Stimulated activated CD4-positive, alpha-beta T cell treated with anti-CD3 and anti-CD28 coated beads, Interleukin-1b, Interleukin-23, amount 100 ng/mL, for 24 hours (primary cell): ENCODE results near the gene CELF4.

Experiments
- DNase-seq, 4 experiments: peaks; one replicate each; pipeline ENCODE4 v3.0.0-alpha.2; 2020; ENCODE audit warnings: low read depth in 4 of 4, low spot score in 1 of 4

Gene CELF4

DNA sequence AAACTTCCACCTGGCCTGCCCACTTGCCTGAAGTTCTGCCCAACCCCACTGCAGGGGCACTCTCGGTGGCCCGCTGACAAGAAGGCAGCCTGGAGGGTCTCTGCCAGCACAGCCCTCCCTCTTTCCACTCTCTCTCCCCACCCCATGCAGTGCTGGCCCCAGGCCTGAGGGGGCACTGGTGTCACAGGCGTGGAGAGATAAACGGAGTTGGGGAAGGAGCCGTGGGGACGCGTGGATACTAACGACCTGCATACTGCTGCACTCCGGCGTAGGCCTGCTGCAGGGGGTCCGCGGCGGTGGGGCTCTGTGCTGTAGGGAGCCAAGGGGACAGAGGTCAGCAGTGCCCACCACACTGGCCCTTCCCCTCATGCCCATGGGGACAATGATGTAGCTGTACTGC lies 299.3 kb downstream of the CELF4 start:
- DNase-seq = no peak

- DNase-seq = no peak
Measured at GRCh38 chr18:37265382-37265781, 300.2 kb downstream of the CELF4 start.

DNA sequence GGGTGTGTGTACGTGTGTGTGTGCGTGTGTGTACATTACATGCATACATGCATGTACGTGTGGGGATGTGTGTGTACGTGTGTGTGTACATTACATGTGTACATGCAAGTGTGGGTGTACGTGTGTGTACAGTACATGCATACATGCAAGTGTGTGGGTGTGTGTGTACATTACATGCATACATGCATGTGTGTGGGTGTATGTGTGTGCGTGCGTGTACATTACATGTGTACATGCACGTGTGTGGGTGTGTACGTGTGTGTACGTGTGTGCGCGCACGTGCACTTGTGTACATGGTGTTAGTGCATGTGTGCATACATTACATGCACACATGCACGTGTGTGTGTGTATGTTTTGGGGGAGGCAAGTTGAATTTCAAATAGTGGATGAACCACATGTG lies 300.6 kb downstream of the CELF4 start:
- no peak for DNase-seq

DNA sequence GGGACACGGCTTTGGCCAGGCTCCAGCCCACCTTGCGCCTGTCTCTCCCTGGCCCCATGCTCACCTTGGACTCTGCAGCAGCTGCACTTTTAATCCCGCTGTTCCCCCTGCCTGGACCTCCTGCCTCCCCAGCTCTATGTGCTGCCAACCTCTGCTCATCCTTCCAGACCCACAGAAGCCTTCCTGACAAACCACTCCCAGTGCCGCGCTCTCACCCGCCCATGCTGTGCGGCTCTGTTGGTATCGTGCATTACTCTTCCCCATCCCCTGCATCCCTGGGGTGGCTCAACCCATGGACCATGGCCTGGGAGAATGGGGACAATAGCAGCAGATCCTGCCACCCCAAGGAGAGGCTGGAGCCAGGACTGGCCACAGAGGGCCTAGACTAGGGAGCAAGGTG lies 303.6 kb downstream of the CELF4 start:
- DNase-seq = no peak

DNA sequence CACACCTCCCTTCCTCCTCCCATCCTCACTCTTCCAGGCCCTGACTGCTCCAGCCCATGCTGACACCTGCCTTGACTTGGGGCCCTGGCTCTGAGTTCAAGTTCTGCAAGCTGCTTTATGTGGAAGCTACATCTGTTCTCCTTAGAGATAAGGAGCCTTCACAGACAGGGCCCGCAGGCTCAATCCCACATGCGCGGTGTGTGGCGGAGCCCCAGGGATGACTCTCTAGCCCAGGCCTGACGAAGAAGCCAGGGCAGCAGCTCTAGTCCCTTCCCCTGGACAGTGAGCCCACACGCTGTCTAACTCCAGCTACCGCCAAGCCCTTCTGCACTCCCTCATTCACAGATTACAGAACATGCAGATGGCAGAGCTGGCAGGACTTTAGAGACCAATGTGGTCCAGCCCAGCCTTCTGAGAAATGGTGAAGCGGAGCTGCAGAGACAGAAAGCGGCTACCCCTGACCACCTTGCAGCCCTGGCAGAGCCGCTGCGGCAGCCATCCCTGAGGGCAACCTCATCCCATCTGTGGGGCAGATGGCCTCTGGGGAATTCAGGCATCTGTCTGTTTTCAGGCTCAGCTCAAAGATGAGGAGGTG lies 304.3 kb downstream of the CELF4 start:
- no peak for DNase-seq

GRCh38 chr18:37260367-37261093 lies 305.1 kb downstream of the CELF4 start:
- no peak for DNase-seq

DNA sequence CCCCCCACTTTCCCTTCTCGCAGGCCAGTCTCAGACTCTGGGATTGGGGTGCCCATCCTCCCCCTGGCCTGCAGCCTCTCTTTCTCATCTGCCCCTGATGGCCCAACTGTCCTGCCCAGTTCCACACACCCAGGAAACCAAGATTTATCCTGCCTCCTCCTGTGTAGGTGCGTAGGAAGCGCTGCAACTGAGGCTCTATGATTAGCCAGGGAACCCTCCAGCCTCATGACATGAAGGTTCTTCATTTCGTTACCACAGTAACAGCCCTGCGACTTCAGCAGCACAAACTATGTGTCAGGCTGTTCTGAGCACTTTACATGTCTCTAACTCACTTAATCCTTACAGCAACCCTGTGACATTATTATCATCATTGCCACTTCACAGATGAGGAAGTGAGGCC lies 305.9 kb downstream of the CELF4 start:
- no peak for DNase-seq

DNA sequence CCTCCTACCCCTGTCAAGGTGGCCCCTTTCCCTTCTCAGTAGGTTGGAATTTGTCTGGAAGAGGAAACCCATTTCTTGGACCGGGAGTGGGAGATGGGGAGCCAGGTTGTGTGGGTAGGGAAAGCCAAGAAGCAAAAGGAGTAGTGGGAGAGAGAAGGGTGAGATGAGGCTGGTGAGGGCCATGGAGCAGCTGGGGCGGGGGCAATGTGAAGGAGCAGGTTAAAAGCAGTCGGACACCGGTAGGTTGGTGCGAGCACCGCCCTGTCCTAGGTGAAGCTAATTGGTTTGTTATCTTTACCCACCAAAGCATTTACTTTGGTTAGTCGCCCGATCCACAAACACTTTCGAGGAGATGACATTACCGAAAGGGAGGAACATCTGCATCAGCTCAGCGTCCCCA lies 306.8 kb downstream of the CELF4 start:
- DNase-seq = no peak

GRCh38 chr18:37258131-37258530 lies 307.5 kb downstream of the CELF4 start:
- DNase-seq = no peak

- no peak for DNase-seq
Measured at GRCh38 chr18:37254973-37255372, 310.6 kb downstream of the CELF4 start.

DNA sequence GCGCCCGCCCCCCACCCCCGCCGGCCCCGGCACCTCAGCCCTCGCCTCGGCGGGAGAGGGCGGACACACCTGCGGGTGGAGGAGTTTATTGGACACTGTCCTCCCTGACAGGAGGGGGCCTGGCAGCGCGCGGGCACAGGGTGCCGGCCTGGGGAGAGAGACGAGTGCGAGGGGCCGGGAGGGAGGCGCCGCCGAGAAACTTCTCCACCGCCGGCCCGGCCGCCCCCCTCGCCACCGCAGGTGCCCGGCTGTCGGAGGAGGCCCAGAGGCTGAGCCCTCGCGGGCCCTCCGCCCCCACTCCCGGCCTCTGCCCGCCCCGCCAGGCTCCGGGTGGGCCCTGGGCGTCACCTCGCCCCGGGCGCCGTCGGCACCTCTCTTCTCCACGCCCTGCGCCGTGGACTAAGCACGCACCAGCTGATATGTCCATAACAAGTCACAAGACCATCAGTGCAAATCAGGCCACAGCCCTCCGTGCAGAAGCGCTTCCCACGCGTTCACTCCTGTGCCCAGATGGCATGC lies 311.3 kb downstream of the CELF4 start:
- no peak for DNase-seq

GRCh38 chr18:37253394-37254235 lies 312.0 kb downstream of the CELF4 start:
- DNase-seq = no peak

GRCh38 chr18:37252854-37253393 lies 312.7 kb downstream of the CELF4 start:
- no peak for DNase-seq

DNA sequence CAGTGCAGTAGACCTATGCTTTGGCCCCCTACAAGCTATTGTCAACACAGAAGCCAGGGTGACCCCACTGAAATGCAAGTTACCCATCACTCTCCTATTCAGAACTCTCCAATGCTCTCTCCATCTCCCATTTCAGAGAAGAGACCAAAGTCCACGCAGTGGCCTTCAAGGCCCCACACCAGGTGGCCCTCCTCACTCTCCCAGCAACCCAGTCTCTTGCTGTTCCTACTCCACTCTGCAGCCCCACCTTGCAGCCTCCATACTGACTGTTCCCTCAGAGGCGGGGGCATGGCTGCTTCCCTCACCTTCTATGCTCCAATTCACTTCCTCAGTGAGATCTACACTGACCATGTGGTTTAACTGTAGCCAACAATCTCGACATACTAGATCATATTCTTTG lies 313.3 kb downstream of the CELF4 start:
- DNase-seq = no peak

GRCh38 chr18:37251679-37252078 lies 313.9 kb downstream of the CELF4 start:
- no peak for DNase-seq

DNA sequence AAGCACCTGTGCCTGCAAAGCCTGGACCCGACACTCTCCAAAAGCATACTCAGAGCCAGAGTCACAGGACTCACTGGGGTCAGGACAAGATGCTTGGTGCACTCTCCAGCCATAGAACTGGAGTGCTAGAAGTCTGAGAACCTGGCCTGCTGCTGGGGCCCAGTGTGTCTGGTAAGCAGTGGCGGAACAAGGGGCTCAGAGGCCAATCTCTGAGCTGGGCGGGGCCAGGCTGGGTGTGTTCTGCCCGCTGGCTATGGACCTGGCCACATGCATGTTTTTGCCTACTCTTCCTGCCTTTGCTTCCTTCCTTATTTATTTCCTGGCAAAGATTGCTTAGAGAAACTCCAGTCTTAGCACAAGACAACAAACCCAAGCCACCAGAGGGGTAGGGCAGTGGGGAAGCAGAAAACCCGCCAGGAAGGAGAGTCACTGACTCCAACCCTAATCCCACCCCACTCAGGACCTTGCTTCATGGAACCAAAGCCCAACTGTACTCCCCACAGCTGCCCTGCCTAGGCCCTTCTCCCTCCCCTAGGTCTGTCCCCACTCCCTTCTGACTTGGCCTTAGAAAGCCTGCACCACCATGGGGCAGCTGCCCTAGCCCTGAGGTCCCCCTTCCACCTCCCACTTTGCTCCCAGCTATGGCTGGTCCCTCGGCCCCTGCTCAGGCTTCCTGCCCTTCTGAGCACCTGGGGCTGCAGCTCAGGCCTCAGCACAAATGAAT lies 315.5 kb downstream of the CELF4 start:
- no peak for DNase-seq

DNA sequence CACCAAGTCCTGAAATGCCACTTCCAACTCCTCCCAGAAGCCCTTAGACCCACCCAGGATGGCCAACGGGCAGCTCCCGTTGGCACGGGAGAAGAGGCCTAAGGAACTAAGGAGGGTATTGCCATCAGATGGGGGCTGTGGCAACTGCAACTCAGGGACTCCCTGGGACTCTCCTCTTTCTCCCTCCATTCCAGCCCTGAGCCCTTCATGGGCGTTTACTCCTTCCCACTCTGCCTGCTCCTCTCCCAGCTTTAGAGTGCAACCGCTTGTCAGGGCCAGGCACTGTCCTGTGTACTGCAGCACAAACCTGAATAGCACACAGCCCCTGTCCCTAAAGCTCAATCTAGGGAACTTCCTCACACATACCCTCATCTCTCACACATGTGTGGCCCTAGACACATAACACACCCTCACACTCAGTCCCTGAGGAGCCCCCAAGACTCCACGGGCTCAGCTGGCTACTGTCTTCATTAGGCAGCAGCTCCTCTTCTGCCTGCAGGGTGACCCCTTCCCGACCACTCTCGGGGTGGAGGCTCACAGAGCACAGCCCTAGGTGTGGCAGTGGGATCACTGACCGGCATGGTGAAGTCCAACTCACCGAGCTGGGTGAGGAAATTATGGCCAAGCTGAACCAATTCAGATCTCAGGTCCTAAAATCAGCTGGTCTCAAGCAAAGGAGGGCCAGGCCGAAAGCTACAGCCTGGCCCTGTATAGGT lies 316.3 kb downstream of the CELF4 start:
- DNase-seq = no peak

DNA sequence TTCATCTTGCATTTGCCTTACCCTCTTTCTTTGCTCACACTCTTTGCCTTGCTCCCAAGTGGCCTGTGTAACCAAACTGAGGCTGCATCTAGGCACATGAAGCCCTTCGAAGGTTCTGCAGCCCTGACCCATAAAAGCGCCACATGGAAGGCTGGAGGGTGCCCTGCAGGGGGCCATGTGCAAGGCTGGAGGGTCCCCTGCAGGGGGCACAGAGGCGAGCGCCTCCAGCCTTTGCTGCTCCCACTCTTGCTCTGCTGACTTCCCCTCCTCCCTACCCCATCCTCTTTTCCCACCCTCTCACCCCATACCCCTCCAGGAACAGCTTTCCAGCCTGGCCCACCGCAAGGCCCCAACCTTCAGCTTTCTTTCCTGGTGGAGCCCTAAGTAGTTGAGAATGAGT lies 317.3 kb downstream of the CELF4 start:
- no peak for DNase-seq

DNA sequence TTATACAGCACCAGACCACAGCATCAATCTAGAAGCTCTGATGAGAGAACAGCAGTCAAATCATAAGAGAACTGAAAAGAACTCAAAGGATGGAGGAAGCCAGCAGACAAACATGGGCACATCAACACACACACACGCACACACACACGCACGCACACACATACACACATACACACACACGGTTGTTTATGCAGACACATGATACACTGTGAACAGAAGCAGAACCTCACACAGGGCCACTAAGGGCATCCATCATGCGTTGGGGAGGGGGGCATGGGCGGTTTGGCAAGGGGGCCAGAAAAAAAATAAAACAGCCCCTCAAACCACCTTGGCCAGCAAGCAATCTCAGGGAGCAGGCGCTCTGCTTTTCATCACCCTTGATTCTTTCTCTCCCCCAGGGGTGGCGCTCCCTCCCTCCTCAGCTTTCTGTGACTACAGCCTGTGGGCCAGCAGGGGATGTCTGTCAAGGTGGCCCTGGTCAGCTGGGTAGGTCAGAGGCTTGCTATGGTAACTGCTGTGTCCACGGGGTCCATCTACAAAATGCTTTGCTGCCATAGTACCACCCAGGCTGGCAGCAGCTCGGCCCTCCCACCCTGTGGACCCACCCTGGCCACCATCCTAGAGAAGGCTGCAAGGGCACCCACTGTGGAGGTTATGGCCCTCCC lies 318.0 kb downstream of the CELF4 start:
- no peak for DNase-seq

DNA sequence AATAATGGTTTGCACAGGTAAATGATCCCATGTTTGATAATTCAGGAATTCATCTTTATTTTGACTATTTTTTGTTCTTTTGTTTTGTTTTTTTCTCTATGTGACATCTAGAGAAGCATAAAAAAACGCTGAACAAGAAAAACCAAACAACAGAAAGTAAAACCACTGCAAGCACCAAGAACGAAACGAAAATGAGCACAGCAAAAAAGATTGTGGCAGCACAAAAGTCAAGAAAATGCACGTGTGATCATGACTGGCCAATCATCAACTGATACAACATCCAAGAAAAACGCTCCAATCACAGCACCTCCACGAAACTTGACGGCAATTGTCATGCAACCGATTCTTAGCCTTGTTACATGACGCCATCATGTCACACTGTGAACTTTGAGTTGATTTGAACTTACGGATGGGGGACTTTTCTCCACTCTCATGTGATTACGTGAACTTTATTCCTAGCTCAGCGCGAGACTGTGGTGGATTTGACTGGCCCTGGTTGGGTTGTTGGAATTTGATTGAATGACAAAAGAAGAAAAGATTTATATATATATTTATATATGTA lies 318.7 kb downstream of the CELF4 start:
- no peak for DNase-seq
